HG02973 (cell line): ENCODE results near the gene MRTFA.

Experiments used
- ATAC-seq: cut with Tn5 transposase; IDR thresholded peaks from one replicate; pipeline ENCODE4 v1.9.1; 2021; ENCODE audit warnings: moderate library complexity; ENCODE audit not compliant: unreplicated experiment

Gene MRTFA

DNA sequence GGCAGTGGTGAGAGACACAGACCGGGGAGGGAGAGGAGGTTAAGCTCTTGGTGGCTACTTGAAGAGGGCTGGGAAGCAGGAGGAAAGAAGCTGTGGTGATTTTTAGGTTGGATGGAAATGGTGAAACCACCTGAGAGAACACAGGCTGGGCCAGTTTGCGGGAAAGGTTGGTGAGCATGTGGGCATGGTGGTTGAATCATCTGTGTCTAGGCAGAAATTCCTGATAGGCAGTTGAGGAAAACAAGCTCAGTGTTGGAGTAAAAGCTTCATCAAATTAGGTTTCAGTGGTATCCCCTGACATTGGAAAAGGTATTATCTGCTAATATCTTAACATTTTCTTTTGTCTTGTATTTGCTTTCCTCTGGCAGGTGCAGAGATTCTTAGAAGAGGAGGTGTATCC lies 270.5 kb downstream of the MRTFA start:
- ATAC-seq = no peak

DNA sequence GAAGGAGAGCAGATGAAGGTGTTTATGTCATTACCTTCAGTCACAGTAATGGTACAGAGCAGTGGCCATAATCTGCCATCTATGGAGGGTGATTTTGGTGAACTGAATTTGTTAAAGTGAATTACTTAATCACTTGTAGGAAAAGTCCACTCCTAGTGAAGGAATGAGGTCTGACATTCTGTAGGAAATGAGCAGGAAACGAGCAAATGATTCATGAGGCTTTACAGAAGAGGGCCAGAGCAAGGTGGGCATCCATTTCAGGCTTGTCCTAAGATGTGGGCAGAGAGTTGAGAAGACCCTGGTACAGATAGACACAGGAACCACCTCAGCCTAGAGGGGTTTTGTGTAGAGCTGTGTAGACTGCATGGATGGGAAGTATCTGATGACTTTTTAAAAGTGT lies 272.1 kb downstream of the MRTFA start:
- ATAC-seq = no peak

DNA sequence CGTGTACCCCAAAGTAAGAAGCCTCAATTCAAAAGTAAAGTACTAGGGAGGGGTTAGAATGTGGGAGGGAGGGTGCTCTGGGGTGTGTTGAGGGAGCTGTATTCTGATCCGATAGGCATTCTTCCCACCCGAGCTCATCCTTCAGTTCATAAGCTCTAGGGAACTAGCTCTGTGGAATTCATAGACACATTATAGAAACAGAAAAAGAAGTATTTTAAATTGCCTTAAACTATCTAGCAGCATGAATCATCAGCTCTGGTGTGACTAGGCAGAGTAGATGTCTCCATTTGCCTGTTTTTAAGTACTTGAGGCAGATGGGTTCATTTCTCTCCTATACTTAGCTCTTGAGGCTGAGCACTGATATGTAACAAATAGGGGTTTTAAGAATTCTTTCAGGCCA lies 273.5 kb downstream of the MRTFA start:
- no peak for ATAC-seq

DNA sequence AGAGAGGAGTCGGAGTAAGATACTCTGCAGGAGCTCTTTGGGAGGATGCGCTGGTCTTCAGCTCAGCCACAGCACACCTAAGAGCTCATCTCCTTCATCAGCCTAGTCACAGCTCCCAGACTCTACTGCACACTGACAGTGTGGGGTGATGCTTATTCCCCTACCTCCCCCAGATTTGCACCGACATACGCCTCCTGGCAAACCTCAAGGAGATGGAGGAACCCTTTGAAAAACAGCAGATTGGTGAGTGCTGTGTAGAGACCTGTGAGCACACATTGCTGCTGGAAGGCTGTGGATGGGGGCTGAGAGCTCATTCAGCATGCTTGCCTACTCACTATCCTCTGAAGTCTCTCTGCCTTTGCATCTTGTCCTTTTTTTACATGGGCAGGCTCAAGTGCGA lies 275.4 kb downstream of the MRTFA start:
- ATAC-seq = no peak
